Stimulated activated naive CD4-positive, alpha-beta T cell treated with Interleukin-2 at 50 U/mL for 16 hours (primary cell): ENCODE data around the gene TGFBR3.
"Not testable (repeated sequence)": the region's sequence is repeated elsewhere in the genome, so short reads cannot be mapped to it uniquely, and the experiment has no call there.

Experiments used
- DNase-seq: peaks from one replicate; lab custom pipeline; 2025; lab: John Stamatoyannopoulos, UW

Gene TGFBR3

DNA sequence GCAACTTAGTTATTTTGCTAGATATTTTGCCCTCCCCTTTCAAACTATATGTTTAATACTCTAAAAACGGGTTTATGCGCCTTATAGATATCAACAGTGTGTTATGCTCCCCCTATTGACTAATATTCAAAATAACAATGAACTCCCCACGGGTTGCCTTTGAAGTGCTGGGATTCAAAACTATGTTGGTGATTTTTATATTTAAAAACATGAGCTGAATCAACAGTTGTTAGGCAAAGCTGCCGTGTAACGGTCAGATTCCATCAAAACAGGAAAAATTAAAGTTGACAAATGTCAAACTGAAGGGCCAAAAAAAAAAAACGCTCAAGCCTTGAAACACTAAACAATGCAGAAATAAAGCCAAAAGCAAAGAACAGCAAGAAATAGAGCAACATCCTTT is 2.5 kb downstream of the TGFBR3 start:
- DNase-seq: no peak

DNA sequence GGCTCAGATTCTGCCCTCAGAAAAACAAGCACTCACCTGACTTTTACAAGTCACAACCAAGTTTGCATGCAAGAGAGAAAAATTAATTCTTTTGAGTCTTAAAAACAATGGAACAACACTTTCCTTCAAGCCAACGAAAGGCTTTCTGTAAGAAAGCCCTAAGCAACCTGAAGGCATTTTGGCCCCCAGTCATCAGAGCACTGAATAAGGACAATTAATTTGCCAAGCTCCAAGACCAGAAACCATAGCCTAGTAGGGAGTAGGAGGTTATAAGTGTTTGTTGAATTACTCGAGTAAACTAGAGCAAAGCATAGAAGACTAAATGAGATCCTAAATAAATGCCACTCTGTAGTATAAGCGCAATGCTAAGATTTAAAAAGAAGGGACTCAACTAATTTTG is 4.7 kb downstream of the TGFBR3 start:
- DNase-seq: no peak

DNA sequence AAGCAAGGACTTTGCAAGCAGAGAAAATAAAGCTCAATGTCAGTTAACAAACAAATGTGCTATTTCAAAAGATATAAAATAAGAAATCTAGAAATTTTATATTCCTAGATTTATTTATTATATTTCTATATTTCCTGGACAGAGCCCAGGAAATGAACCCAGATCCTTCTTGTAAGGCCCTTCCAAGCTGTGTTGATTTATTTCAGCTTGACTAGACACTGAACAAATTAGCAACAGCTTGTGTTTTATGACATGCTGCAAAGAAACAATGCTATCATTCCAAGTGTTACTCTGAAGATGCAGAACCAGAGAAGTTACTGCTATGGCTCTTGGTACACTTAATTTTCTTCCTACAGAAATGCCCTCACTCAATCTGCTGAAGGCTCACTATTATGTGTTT is 6.2 kb downstream of the TGFBR3 start:
- no peak for DNase-seq

DNA sequence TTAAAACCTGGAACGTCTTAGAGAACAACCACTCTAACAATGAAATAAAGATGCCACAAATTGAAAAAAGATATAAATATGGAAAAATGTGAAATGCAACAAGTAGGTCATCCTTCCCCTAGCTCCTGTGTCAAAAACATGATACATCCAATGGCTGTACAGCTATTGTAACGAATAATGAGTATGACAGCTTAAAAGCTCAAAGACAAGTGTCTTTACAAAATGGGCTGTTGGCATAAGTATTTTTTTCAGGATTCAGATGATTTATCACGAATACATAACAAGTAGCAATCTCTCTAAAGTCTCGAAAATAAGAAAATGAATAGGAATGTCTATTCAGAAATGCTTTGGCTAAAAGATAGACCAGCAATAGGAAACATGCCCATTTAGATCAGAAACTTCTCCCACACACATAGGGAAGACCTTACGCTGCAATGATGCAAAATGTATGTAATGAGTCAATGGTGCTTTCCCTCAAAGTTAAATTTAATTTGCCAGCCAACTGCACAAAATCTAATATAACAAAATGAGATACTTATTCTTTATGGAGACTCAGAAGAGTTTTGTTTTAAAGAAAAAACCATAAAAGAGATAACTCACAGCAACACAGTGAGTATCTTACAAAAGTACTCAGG is 8.3 kb downstream of the TGFBR3 start:
- no peak for DNase-seq

DNA sequence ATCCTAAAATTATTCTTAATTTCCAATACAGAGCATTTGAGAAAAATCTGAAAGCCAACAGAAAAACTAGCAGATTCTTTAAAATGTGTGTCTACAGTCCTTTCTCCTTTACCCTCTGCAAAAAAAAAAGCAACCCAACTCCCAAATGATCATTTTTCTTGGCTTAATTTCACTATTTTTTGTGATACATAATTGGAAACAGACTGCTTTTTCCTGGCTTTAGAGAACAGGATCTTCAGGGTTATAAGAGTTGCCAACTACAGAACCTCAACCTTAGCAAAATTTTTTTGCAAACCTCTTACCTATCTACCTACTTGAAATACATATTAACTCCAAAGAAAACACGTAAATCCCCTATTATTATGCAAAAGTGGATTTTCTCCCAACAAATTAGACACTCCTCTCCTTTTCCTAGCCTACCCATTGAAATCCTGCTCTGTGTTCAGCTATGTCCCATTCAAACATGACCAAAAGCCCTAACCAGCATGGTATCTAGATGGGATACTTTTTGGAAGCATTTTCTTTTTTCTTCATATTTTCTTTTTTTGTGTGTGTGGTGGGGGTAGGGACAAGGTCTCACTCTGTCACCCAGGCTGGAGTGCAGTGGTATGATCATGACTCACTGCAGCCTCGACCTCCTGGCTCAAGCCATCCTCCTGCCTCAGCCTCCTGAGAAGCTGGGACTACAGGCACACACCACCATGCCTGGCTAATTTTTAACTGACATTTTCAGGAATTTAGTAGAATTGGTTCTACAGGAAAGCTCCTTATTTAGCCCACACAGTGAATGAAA is 9.0 kb downstream of the TGFBR3 start:
- no peak for DNase-seq

DNA sequence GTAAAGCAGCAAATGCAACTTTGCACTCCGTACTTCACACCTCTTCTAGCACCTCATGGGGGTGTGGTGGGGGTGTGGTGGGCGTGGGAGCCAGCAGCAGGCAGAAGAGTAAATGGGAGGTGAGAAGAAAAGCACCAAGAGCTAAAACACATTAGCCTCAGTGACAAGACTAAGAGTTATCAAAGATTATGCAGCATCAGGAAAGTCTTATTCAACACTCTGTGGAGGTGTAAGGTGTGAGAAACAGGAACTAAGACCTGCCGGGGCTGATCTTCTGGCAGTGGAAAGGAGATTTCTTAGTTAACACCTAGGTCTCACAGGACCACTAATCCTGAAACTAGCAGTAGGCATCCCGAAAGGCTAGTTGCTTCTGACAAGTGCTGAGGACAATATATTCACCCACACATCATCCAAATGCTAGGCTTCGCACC is 9.9 kb downstream of the TGFBR3 start:
- peak; percentile 64 for DNase-seq

DNA sequence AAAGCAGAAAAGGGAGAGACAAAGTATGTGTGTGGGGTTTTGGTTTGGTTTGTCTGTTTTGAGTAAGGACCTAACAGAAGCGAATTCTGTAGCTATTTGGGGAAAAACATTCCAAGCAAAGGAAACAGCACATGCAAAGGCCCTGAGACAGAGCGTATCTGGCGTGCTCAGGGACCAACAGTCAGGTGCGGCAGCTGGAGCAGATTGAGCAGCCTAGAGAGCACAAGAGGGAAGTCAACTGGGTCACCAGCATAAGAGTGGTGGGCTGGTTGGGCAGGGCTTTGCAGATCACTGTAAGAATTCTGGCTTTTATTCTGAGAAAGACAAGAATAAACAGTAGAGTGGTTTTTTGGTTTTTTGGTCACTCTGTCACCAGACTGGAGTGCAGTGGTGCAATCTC is 11.8 kb downstream of the TGFBR3 start:
- no peak for DNase-seq

DNA sequence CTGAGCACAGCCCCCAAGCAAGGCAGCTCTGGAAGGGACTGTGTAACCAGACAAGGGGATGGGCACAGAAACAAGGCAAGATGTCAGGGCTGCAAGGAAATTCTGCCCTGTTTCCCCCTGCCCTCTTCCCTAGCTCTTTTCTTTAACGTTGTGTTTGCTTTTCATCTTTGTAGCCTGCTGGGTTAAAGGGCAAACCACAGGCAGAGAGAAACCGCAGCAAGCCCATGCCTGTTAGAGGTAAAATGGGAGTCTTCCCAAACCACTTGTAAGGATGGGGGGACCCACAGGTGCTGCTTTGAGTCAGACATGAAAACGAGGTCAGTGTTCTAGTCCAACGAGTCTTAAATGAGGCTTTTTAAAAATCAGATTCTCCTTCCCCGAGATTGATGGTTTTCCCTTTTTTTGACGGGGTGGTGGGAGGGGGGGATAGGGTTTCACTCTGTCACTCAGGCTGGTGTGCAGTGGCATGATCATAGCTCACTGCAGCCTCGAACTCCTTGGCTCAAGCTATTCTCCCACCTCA is 13.3 kb downstream of the TGFBR3 start:
- peak; percentile 7 for DNase-seq

DNA sequence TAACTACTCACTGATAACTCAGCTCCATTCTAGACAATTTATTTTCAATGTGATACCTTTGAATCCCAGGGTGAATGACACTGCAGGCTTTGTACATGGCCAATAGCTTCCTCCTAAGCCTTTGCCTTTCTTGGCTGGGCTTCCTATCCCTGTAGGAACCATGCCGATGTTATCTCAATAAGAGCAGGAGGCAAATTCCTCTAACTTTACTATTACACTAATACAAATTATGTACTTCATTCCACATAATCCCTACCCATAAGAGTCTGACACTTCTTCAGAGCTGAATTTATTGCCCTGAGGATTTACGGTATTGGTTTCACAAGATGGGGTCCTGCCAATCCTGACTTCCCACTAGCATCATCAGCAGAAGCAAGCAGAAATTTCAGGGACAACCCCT is 14.0 kb downstream of the TGFBR3 start:
- no peak for DNase-seq

DNA sequence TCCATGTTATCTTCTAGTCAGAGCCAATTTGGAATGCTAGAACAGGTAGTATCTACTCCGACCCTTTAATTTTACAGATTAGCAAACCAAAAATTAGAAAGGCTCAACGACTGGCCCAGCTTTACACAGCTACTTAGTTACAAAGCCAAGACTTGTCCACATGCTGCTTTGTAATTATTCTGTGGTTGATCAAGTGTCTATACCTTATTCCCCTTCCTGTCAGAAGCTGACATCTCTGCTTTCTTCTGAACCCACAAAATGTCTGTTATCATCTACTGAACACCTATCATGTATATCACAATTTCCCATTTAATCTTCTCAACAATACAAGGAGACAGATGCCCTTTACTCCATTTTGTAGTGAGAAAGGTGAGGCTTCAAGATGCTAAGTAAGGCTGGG is 15.6 kb downstream of the TGFBR3 start:
- DNase-seq: no peak

DNA sequence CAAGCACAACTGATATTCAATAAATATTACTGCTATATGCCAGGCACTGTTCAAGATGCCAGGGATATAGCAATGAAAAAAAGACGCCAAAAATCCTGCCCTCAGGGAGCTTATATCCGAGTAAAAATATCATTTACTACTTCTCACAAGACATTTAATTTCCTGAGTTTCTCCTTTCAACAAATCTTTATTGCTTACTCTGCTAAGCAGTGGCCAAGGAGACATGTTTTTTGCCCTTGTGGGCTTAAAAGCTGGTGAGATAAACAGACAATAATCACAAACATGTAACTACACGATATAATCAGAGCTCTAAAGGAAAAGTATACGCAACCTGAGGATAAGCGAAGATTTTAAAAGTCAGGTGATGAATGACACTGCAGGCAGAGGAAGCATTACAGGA is 19.5 kb downstream of the TGFBR3 start:
- no peak for DNase-seq

DNA sequence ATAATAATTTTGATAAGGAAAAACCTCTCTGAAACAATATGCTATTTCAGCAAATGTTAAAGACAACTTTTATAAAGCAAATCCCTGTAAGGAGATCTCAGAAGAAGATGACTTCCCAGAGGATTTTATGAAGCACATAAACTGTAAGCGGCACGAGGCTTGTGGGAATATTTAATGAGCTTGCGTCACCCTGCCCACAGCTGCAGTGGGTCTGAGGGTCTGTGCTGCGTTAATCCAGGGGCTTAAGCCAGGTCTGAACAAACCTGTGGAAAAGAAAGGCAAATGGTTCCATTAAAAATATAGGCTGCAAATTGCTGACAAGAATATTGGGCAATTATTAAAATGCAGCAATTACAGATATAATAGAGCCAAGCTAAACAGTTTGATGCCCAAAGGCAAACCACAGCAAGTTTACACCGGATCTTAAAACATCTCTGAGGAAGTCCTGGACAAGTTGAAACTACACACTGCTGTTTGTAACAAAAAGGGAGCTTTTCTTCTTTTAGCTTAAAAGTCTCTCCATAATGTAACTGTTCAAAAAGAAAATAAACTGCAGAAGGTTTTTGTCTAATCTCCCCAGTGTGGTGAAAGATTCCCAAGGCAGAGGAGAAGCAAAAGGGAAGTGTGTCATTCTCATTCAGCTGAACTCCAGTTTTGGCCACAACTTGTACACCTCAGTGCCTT is 21.8 kb downstream of the TGFBR3 start:
- no peak for DNase-seq

DNA sequence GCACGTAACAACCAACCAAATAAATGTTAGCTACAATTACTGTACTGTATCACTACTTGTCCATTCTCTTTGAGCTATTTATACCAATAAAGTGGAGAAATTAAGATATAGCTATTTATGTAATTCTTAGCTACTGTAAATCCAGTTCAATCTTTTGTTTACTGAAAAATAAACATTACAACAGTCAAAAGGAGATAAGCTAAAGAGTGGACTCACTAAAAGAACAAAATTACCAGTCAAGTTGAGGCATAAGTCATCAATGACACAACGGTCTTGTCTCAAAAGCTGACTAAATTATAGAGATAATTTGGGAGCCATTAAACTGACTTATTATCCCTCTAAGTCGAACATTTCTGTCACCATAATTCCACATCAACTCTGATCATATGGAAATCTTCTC is 22.5 kb downstream of the TGFBR3 start:
- DNase-seq: no peak

DNA sequence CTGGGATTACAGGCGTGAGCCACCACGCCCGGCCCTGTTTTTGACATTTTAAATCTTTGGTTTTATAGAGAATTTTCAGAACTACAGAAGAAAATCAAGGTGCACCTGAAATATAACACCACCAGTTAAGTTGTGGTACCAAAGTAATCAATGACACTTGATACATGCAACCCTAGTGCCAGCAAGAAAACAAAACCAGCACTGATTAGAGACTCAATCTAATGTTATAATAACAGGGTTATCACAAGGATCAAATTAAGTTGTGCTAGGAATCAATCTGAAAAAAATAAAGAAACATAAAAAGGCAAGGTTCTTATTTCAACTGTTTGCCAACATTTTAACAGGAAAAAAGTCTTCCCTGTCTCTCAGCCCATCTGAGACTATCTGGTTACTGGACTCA is 23.8 kb downstream of the TGFBR3 start:
- DNase-seq: no peak

DNA sequence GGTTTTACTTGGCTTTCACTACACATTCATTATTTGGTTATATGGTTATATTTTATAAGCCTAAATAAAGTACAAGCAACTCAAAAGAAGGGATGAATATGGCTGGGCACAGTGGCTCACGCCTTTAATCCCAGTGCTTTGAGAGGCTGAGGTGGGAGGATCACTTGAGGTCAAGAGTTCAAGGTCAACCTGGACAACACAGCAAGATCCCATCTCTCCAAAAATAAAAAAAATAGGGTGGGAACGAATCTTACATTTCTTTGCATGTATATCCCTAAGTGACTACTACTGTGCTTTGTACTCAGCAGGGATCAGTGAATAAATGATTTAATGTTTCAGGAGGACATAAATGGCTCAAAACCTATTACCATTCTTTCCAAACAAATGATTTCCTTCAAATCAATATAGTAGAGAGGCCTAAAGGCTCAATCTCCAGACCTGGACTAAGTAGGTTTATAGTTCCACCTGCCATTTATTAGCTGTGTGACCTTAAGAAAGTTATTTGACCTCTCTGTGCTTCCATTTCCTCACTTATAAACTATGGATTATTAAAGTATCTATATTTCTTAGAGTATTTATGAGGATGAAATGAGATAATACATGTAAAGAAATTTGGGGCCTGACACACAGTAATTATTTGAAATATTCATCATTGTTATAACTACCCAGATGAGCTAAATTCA is 28.3 kb downstream of the TGFBR3 start:
- DNase-seq: no peak

DNA sequence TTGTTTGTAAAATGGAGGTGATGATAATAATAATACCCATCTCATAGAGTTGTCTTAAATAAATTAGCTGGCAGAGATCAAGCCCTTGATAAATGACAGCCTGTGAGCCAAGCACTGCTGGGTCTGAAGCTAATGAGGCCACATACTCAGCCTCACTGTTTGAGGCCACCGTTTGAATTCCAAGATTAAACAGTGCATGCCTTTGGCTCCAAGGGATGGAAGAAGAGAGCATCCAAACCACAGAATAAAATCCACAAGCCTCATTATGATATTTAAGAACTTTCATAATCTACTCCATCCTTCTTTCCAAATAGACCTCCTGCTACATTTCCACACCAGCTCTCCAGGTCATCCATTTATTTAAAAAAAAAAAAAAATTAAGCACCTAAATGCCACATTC is 29.0 kb downstream of the TGFBR3 start:
- DNase-seq: no peak

DNA sequence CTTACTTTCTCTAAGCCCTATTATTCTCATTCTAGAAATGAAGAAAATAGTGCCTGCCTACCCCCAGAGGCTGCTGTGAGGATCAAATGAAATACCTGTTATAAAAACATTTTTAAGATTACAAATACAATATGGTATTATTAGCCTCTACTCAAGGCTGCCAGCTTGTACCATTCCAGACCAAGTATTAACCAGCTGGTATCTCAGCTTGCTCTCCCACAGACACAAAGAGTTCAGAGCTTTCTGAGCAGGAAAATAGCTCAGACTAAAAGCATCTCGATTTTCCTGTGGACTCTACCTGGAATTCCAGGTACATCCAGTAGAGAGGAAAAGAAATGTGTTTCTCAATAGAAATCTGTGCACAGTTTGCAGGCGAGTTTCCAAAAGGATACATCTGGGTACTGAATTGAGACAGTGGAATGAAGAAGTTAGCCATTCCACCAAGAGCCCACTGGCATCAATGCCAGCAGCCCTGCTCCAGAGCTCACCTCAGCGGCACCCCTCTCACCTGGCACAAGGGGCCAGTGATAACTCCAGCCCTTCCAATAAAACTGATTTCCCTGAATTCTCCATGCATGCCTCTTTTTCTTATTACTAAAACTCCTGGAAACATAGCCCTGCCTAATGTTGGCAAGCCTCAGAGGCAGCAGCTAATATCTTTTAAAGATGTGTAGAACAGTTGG is 31.0 kb downstream of the TGFBR3 start:
- DNase-seq: no peak

DNA sequence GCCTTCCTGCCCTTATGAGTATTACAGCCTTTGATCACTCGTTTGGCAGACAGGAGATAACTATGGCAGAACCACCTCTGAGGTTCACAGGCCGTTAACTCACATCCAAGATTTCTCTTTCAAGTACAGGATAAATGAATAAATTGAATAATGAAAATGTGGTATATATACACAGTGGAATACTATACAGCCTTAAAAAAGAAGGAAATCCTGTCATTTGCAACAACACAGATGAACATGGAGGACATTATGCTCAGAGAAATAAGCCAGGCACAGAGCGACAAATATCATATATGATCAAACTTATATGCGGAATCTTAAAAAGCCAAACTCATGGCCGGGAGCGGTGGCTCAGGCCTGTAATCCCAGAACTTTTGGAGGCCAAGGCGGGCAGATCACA is 32.6 kb downstream of the TGFBR3 start:
- no peak for DNase-seq

DNA sequence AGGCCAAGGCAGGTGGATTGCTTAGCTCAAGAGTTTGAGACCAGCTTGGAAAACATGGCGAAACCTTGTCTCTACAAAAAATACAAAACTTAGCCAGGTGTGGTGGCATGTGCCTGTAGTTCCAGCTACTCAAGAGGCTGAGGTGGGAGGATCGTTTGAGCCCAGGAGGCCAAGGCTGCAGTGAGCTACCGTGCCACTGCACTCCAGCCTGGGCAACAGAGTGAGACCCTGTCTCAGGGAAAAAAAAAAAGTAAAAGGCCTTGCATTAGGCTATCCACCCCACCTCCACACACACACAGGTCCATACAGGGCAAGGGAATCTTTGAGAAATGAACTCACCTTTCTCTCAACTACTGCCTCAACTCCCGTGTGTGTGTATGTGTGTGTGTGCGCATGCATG is 33.9 kb downstream of the TGFBR3 start:
- not testable (repeated sequence) for DNase-seq

DNA sequence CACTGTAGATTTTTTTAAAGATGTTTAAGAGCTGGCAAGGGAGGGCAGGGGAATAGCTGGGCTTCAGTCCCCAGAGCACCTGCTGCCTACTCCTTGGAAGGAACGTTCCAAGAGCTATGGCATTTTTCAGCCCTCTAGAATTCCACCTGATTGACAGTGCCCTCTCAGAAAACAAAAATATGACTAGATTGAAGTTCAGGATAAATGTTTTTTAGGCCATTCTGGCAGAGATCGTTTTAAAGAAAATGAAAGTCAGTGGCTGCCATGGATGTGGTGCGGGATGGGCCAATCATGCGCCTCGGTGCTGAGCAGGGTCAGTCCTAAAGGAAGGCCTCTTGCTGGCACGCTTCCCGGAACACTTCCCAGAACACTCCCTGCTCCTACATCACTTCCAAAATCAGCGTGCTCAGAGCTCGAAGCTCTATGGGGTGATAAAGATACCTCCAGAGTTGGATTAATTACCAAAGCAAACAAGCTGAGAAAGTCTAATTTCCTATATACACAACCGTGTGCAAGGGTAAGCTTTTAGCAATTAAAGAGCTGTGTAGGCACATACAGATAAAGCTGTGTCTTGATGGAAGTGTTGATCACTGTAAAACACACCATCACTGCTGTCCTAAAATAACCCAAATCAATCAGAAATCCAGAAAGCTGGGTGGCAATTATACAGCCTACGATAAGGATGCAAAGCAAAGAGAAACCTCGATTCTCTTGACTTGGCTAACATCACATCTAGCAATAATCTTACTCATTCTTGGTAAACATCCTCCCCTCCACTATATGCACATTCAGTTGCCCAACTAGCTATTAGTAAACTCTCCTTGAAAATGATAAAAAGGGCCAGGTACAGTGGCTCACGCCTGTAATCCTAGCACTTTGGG is 34.6 kb downstream of the TGFBR3 start:
- no peak for DNase-seq

DNA sequence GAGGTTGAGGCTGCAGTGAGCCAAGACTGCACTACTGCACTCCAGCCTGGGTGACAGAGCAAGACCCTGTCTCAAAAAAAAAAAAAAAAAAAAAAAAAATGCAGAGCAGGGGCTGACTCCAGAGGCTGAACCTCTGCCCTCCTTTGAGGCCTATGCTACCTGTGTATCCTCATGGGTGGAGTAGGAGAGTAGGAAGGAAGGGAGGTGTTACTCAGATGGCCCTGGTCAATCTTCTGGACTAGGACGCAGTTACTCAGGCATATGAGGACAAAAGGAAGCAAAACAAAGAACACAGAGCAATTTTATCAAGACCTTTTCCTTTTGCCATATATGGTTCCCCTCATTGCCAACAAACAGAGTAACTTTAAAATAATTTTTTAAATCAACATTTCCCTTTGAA is 35.2 kb downstream of the TGFBR3 start:
- no peak for DNase-seq
